GM23338 (cell line): ENCODE measurements around the gene TDG. TPM values are rescaled to one million over a fixed set of nuclear protein-coding genes. Genes with fewer than 3 reads are reported as not detected.

Source experiments
- ATAC-seq: fragments of 200-7000 bp; cut with Tn5 transposase; 3 replicates; pipeline ENCODE4 v1.9.1; 2020
- DNase-seq: peaks from one replicate; pipeline ENCODE4 v3.0.0-alpha.2; 2015; ENCODE audit warnings: low spot score
- H2AFZ ChIP-seq: fragments of 200-600 bp; sonication (generic); 2 replicates; pipeline ENCODE4 v1.8.0; 2016; ENCODE audit warnings: antibody characterized with exemption, mild to moderate bottlenecking, moderate library complexity
- H3F3A ChIP-seq: fragments of 200-600 bp; sonication (generic); replicated peaks from 2 replicates; pipeline ENCODE4 v1.8.0; 2017; ENCODE audit warnings: antibody characterized with exemption, mixed run types, low read depth
- H3K27ac ChIP-seq: fragments of 200-600 bp; sonication (generic); 2 replicates; pipeline ENCODE4 v1.6.1; 2016; ENCODE audit warnings: low read depth
- H3K27me3 ChIP-seq: fragments of 200-600 bp; sonication (generic); 2 replicates; pipeline ENCODE4 v1.8.0; 2016; ENCODE audit warnings: mild to moderate bottlenecking, mixed run types, moderate library complexity; ENCODE audit not compliant: insufficient read depth
- H3K36me3 ChIP-seq: fragments of 200-600 bp; sonication (generic); 2 replicates; pipeline ENCODE4 v1.8.0; 2016; ENCODE audit warnings: mild to moderate bottlenecking; ENCODE audit not compliant: insufficient read depth
- H3K4me1 ChIP-seq: fragments of 200-600 bp; sonication (generic); 2 replicates; pipeline ENCODE4 v1.8.0; 2016; ENCODE audit warnings: mild to moderate bottlenecking, moderate library complexity; ENCODE audit not compliant: insufficient read depth
- H3K4me2 ChIP-seq: fragments of 200-600 bp; sonication (generic); 2 replicates; pipeline ENCODE4 v1.7.1; 2017; ENCODE audit warnings: mixed run types
- H3K4me3 ChIP-seq: fragments of 200-600 bp; sonication (generic); 2 replicates; pipeline ENCODE4 v1.6.1; 2016; ENCODE audit warnings: mixed run types
- H3K79me2 ChIP-seq: fragments of 200-600 bp; sonication (generic); replicated peaks from 2 replicates; pipeline ENCODE4 v1.8.0; 2017; ENCODE audit warnings: mild to moderate bottlenecking; ENCODE audit not compliant: insufficient read depth
- H3K9me2 ChIP-seq: fragments of 200-600 bp; sonication (generic); 2 replicates; pipeline ENCODE4 v1.8.0; 2017; ENCODE audit not compliant: insufficient read depth
- H4K20me1 ChIP-seq: fragments of 200-600 bp; sonication (generic); replicated peaks from 2 replicates; pipeline ENCODE4 v1.8.0; 2017; ENCODE audit warnings: mild to moderate bottlenecking; ENCODE audit not compliant: insufficient read depth
- H3K27ac Mint-ChIP-seq: 2 replicates; pipeline ENCODE4 v1.8.0; 2020; ENCODE audit warnings: inconsistent platforms, mild to moderate bottlenecking, moderate library complexity, mixed read lengths
- H3K27me3 Mint-ChIP-seq: 3 replicates; pipeline ENCODE4 v1.8.0; 2022; ENCODE audit warnings: low read depth, mild to moderate bottlenecking, moderate library complexity, mixed read lengths, inconsistent platforms; ENCODE audit not compliant: insufficient read depth, poor library complexity
- H3K36me3 Mint-ChIP-seq: 3 replicates; pipeline ENCODE4 v1.8.0; 2021; ENCODE audit warnings: low read depth, mild to moderate bottlenecking, inconsistent platforms, moderate library complexity, mixed read lengths
- H3K4me1 Mint-ChIP-seq: 3 replicates; pipeline ENCODE4 v1.8.0; 2020; ENCODE audit warnings: mild to moderate bottlenecking, inconsistent platforms, mixed read lengths
- H3K4me3 Mint-ChIP-seq: 3 replicates; pipeline ENCODE4 v1.8.0; 2021; ENCODE audit warnings: moderate library complexity, mild to moderate bottlenecking, inconsistent platforms, mixed read lengths
- H3K9me3 Mint-ChIP-seq: 3 replicates; pipeline ENCODE4 v1.8.0; 2020; ENCODE audit warnings: moderate library complexity, mild to moderate bottlenecking, inconsistent platforms, mixed read lengths
- CREB1 ChIP-seq: fragments of 250-450 bp; sonication (Bioruptor Pico); IDR thresholded peaks from 2 replicates; pipeline ENCODE4 v1.5.0; 2020; ENCODE audit warnings: low read depth, mild to moderate bottlenecking, moderate library complexity
- EZH2 ChIP-seq: fragments of 200-600 bp; sonication (generic); IDR thresholded peaks from one replicate; pipeline ENCODE4 v1.8.0; 2017; ENCODE audit warnings: antibody characterized with exemption, mild to moderate bottlenecking, low read depth; ENCODE audit not compliant: unreplicated experiment
- EZH2phosphoT487 ChIP-seq: fragments of 200-600 bp; sonication (generic); IDR thresholded peaks from one replicate; pipeline ENCODE4 v1.8.1; 2018; ENCODE audit warnings: antibody characterized with exemption; ENCODE audit not compliant: unreplicated experiment
- JUNB ChIP-seq: IDR thresholded peaks from one replicate; pipeline ENCODE4 v1.6.1; 2016; ENCODE audit warnings: antibody characterized with exemption; ENCODE audit not compliant: unreplicated experiment
- NANOG ChIP-seq: IDR thresholded peaks from 2 replicates; pipeline ENCODE4 v1.6.1; 2016; ENCODE audit warnings: antibody characterized with exemption, borderline replicate concordance
- POLR2AphosphoS5 ChIP-seq: IDR thresholded peaks from 2 replicates; pipeline ENCODE4 v1.6.1; 2016; ENCODE audit warnings: antibody characterized with exemption, low read depth
- STAT1 ChIP-seq: IDR thresholded peaks from one replicate; pipeline ENCODE4 v1.6.1; 2016; ENCODE audit warnings: antibody characterized with exemption; ENCODE audit not compliant: unreplicated experiment
- ZNF114 ChIP-seq: fragments of 250-450 bp; sonication (Bioruptor Pico); IDR thresholded peaks from 2 replicates; pipeline ENCODE4 v1.5.0; 2020; ENCODE audit warnings: mild to moderate bottlenecking, moderate library complexity
- ZNF331 ChIP-seq: fragments of 250-450 bp; sonication (Bioruptor Pico); IDR thresholded peaks from 2 replicates; pipeline ENCODE4 v1.5.0; 2020; ENCODE audit warnings: low read depth, mild to moderate bottlenecking, moderate library complexity
- ZNF462 ChIP-seq: fragments of 250-450 bp; sonication (Bioruptor Pico); IDR thresholded peaks from 2 replicates; pipeline ENCODE4 v1.5.0; 2020; ENCODE audit warnings: mild to moderate bottlenecking, moderate library complexity
- polyA plus RNA-seq: library from polyadenylated mRNA; unstranded; fragments of >200 nt; fragmentation: Nextera tagmentation; extraction: Ambion mirVana; gene quantifications from 2 replicates; pipeline ENCODE4 v1.2.1, GENCODE V29; 2016
- total RNA-seq: library from RNA; depleted of rRNA; stranded (reverse); fragments of >200 nt; shearing (Covaris generic); gene quantifications from 2 replicates; pipeline ENCODE4 v1.2.3, GENCODE V29; 2014
- TF ChIP-seq, protein P1 (sequence below), 2 experiments: fragments of 200-600 bp in 1 of 2; sonication (generic) in 1 of 2; conservative IDR thresholded peaks; 2 replicates each; pipeline versions ENCODE4 v1.5.1 to v1.6.1; 2016 to 2017; ENCODE audit warnings: antibody characterized with exemption in 2 of 2, low read depth in 2 of 2, mild to moderate bottlenecking in 2 of 2, moderate library complexity in 1 of 2
- TF ChIP-seq, protein P2 (sequence below): IDR thresholded peaks from 2 replicates; pipeline ENCODE4 v1.6.1; 2016; ENCODE audit warnings: antibody characterized with exemption
- TF ChIP-seq, protein P3 (sequence below): IDR thresholded peaks from one replicate; pipeline ENCODE4 v1.6.1; 2018; ENCODE audit warnings: antibody characterized with exemption; ENCODE audit not compliant: unreplicated experiment

The TDG gene
- total and polyA plus RNA-seq, 2 experiments from 2014 or later = 57.0 to 66.2 TPM

GRCh38 chr12:103964805-103965204, 867 bp upstream of the TDG start (continued):
- TF ChIP-seq, protein P1, sequence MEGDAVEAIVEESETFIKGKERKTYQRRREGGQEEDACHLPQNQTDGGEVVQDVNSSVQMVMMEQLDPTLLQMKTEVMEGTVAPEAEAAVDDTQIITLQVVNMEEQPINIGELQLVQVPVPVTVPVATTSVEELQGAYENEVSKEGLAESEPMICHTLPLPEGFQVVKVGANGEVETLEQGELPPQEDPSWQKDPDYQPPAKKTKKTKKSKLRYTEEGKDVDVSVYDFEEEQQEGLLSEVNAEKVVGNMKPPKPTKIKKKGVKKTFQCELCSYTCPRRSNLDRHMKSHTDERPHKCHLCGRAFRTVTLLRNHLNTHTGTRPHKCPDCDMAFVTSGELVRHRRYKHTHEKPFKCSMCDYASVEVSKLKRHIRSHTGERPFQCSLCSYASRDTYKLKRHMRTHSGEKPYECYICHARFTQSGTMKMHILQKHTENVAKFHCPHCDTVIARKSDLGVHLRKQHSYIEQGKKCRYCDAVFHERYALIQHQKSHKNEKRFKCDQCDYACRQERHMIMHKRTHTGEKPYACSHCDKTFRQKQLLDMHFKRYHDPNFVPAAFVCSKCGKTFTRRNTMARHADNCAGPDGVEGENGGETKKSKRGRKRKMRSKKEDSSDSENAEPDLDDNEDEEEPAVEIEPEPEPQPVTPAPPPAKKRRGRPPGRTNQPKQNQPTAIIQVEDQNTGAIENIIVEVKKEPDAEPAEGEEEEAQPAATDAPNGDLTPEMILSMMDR (conservative IDR thresholded peaks at IDR 0.05; ENCODE audit: low read depth in 2 of 2) = no peak

- Histone ChIP-seq H3K4me2 (peak overlapping the region; percentile 94), H3K36me3 (no peaks in the 10 kb centered on the region), H3K27me3 (no peaks in the 10 kb centered on the region), H3F3A (peaks cover 4% of the 10 kb centered on the region; the same call in 1 of the 2 replicates), H3K4me3 (peak overlapping the region; percentile 95), H3K79me2 (peaks cover 66% of the 10 kb centered on the region), H3K27ac (peak overlapping the region; percentile 30), H2AFZ (peak overlapping the region; percentile 57; the same call in 1 of the 2 replicates), H3K9me2 (no peaks in the 10 kb centered on the region), H3K4me1 (peaks cover 7% of the 10 kb centered on the region; the same call in 1 of the 2 replicates), H4K20me1 (peaks cover 24% of the 10 kb centered on the region)
- Mint-ChIP-seq H3K9me3 (no peaks in the 10 kb centered on the region), H3K4me1 (peaks cover 20% of the 10 kb centered on the region), H3K36me3 (peaks cover 30% of the 10 kb centered on the region), H3K27ac (peak overlapping the region; percentile 99), H3K27me3 (peaks cover 10% of the 10 kb centered on the region), H3K4me3 (peak overlapping the region; percentile 100)
- DNase-seq = no peak
- no peak for ATAC-seq
- TF ChIP-seq NANOG (no peak), POLR2AphosphoS5 (no peak), ZNF114 (CRISPR knock-in tag) (no peak), ZNF331 (no peak), EZH2phosphoT487 (no peak), ZNF462 (no peak), STAT1 (no peak), CREB1 (CRISPR knock-in tag) (no peak), EZH2 (no peak), JUNB (no peak)
- TF ChIP-seq, protein P2, sequence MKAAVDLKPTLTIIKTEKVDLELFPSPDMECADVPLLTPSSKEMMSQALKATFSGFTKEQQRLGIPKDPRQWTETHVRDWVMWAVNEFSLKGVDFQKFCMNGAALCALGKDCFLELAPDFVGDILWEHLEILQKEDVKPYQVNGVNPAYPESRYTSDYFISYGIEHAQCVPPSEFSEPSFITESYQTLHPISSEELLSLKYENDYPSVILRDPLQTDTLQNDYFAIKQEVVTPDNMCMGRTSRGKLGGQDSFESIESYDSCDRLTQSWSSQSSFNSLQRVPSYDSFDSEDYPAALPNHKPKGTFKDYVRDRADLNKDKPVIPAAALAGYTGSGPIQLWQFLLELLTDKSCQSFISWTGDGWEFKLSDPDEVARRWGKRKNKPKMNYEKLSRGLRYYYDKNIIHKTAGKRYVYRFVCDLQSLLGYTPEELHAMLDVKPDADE = no peak
- TF ChIP-seq, protein P3, sequence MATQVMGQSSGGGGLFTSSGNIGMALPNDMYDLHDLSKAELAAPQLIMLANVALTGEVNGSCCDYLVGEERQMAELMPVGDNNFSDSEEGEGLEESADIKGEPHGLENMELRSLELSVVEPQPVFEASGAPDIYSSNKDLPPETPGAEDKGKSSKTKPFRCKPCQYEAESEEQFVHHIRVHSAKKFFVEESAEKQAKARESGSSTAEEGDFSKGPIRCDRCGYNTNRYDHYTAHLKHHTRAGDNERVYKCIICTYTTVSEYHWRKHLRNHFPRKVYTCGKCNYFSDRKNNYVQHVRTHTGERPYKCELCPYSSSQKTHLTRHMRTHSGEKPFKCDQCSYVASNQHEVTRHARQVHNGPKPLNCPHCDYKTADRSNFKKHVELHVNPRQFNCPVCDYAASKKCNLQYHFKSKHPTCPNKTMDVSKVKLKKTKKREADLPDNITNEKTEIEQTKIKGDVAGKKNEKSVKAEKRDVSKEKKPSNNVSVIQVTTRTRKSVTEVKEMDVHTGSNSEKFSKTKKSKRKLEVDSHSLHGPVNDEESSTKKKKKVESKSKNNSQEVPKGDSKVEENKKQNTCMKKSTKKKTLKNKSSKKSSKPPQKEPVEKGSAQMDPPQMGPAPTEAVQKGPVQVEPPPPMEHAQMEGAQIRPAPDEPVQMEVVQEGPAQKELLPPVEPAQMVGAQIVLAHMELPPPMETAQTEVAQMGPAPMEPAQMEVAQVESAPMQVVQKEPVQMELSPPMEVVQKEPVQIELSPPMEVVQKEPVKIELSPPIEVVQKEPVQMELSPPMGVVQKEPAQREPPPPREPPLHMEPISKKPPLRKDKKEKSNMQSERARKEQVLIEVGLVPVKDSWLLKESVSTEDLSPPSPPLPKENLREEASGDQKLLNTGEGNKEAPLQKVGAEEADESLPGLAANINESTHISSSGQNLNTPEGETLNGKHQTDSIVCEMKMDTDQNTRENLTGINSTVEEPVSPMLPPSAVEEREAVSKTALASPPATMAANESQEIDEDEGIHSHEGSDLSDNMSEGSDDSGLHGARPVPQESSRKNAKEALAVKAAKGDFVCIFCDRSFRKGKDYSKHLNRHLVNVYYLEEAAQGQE = no peak
Observed at GRCh38 chr12:103965255-103965589, 450 bp upstream of the TDG start.
